NB4 (cell line): ENCODE measurements around the gene EAF1.

Experiments
- CTCF ChIP-seq: IDR thresholded peaks from one replicate; pipeline ENCODE4 v1.5.1; 2012; ENCODE audit warnings: low read depth, low read length
- MYC ChIP-seq: IDR thresholded peaks from 2 replicates; pipeline ENCODE4 v1.6.1; 2011; ENCODE audit warnings: low read depth, low read length

GRCh38 chr3:15380980-15381890 is 46.2 kb upstream of the EAF1 start:
- TF ChIP-seq MYC (no peak), CTCF (no peak)
